ENCODE data around the gene KLHL40. TPM values are rescaled to one million over a fixed set of nuclear protein-coding genes. Genes with fewer than 3 reads are reported as not detected.

The KLHL40 gene
- total and polyA plus RNA-seq, 9 donors, result not detected

GRCh38 chr3:42732829-42733459, 47.6 kb downstream of the KLHL40 start:
- intact Hi-C loops (cut with DNase I), result no loop called here
- no peak for TF ChIP-seq POLR2A (IDR thresholded peaks at IDR 0.05)
- peaks cover 4% of the 10 kb centered on the region for H3K4me1 ChIP-seq (ENCODE audit: insufficient read depth)
- no peaks in the 10 kb centered on the region for H3K27me3 ChIP-seq
- WGBS, 3 donors, result 84 to 92% (median 88%) methylated on average over 9 of the region's 9 CpGs
- H3K9me3 ChIP-seq, result no peaks in the 10 kb centered on the region
- DNase-seq, result peak in 1 of 5 donors; percentile 8
- no peak overlapping the region for H3K27ac ChIP-seq
- no peak overlapping the region for H3K4me3 ChIP-seq
- H3K36me3 ChIP-seq, result no peaks in the 10 kb centered on the region

GRCh38 chr3:42733501-42734262, 48.3 kb downstream of the KLHL40 start:
- no peaks in the 10 kb centered on the region for H3K9me3 ChIP-seq
- no peaks in the 10 kb centered on the region for H3K36me3 ChIP-seq
- intact Hi-C loops (cut with DNase I), result no loop called here
- H3K4me1 ChIP-seq (ENCODE audit: insufficient read depth), result peaks cover 2% of the 10 kb centered on the region
- DNase-seq, result peak in 1 of 5 donors; percentile 10
- no peak overlapping the region for H3K27ac ChIP-seq
- 86 to 87% (median 87%) methylated on average over 13 of the region's 13 CpGs for WGBS, 3 donors
- no peaks in the 10 kb centered on the region for H3K27me3 ChIP-seq
- no peak for TF ChIP-seq CTCF (IDR thresholded peaks at IDR 0.05)
- TF ChIP-seq POLR2A (IDR thresholded peaks at IDR 0.05), result no peak
- no peak for TF ChIP-seq EP300 (IDR thresholded peaks at IDR 0.05)
- H3K4me3 ChIP-seq, result no peak overlapping the region

- Histone ChIP-seq H3K27me3 (no peaks in the 10 kb centered on the region), H3K36me3 (no peaks in the 10 kb centered on the region), H3K4me3 (no peak overlapping the region), H3K4me1 (ENCODE audit: insufficient read depth) (peaks cover 2% of the 10 kb centered on the region), H3K9me3 (no peaks in the 10 kb centered on the region), H3K27ac (no peak overlapping the region)
- DNase-seq, result peak in 1 of 5 donors; percentile 1
- WGBS, 3 donors, result 78 to 89% (median 84%) methylated on average over 6 of the region's 6 CpGs
- TF ChIP-seq CTCF (IDR thresholded peaks at IDR 0.05) (no peak), POLR2A (IDR thresholded peaks at IDR 0.05) (no peak), EP300 (IDR thresholded peaks at IDR 0.05) (no peak)
- intact Hi-C loops (cut with DNase I), result no loop called here
Measured at GRCh38 chr3:42734263-42734860, 49.0 kb downstream of the KLHL40 start.

- intact Hi-C loops (cut with DNase I), result no loop called here
- H3K36me3 ChIP-seq, result no peaks in the 10 kb centered on the region
- H3K4me3 ChIP-seq, result no peak overlapping the region
- peak in 1 of 5 donors; percentile 2 for DNase-seq
- H3K9me3 ChIP-seq, result no peaks in the 10 kb centered on the region
- no peak overlapping the region for H3K27ac ChIP-seq
- WGBS, 3 donors, result 51 to 61% (median 60%) methylated on average over 8 of the region's 8 CpGs
- H3K27me3 ChIP-seq, result no peaks in the 10 kb centered on the region
- no peaks in the 10 kb centered on the region for H3K4me1 ChIP-seq (ENCODE audit: insufficient read depth)
- no peak for TF ChIP-seq POLR2A (IDR thresholded peaks at IDR 0.05)
- no peak for TF ChIP-seq CTCF (IDR thresholded peaks at IDR 0.05)
- no peak for TF ChIP-seq EP300 (IDR thresholded peaks at IDR 0.05)
Measured at GRCh38 chr3:42735019-42735418, 49.7 kb downstream of the KLHL40 start.
